ENCODE results near the gene STX8.
"Not testable (repeated sequence)": the region's sequence is repeated elsewhere in the genome, so short reads cannot be mapped to it uniquely, and the experiment has no call there.

The STX8 gene

DNA sequence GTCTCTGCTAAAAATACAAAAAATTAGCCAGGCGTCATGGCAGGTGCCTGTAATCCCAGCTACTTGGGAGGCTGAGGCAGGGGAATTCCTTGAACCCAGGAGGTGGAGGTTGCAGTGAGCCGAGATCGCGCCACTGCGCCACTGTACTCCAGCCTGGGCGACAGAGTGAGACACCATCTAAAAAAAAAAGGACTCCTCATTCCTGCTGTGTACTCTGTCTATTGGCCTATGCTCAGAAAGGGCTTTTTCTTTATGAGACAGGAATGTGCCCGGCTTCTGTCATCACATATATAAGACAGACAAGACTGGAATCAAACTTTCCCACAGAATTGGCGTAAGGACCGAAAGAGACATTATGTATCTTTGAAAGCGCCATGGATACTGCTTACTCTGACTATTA is 236.1 kb downstream of the STX8 start:
- not testable (repeated sequence) for DNase-seq (ENCODE audit: low read depth)

DNA sequence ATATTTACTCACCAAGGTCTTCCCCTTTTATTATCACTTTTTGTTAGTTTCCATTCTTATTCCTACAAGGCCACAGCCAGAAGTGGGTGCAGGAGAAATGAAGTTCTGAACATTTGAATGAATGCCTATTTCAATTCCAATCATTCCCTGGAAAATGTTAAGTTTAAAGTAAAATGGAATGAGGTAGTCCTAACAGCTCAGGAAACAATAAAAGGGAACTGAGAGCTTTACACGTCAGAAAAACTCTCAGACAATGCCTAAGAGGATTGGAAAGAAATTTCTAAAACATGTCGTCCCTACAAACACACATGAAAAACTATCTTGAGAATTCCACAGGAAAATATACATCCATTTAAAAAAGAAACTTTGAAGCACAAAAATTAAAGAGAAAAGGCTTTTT is 238.8 kb downstream of the STX8 start:
- no peak for DNase-seq (ENCODE audit: low read depth)

DNA sequence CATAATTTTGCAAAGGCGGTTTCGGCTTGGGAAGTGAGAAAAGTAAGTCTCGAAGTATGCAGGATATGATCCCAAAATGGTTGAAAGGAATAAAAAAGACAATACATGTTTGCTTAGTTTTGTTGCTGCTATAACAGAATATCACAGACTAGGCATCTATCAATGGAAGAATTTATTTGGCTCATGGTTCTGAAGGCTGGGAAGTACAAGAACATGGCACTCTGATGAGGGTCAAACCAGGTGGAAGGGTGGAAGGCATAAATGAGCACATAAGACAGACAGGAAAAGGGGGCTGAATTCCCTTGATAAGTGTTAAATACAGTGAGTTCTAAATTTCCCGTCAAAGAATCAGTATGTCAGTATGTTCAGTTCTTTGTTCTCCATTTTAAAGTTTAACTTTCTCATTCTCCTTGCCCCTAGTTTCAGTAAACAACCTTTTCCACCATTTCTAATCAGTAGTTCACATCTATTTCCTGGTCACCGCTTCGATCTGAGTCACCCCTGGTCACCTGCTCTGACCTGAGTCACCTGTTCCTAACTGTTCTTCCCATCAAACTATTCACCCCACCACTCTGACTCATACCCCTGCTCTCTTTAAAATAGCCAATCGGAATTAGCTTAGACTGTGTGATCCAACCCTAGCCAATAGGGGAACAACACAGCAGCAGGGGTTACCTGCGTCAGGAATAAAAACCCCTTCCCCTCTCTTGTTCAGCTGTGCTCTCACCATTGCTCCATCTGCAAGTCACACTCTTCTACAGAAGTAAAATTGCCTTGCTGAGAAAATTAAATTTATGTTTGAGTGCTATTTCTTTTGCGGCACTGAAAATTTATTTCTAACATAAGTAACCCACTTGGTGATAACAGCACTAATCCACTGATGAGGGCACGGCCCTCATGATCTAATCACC is 240.8 kb downstream of the STX8 start:
- DNase-seq (ENCODE audit: low read depth), result peak; percentile 29

DNA sequence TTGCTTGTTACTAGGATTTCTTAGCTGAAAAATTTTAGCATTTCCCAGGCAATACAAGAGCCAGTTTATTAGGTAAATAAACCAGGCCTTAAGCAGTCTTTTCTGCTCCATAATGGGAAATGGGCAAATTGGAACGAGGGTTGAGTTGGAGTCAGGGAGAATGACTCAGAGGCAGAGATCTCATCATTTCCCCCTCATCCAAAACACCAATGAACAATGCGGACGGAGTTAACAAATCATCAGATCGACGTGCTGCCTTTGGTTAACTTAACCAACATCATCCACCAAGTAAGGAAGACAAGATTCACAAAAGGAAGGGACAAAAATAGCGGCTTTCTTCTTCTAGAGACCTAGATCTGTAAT is 243.5 kb downstream of the STX8 start:
- DNase-seq (ENCODE audit: low read depth), result peak; percentile 3

DNA sequence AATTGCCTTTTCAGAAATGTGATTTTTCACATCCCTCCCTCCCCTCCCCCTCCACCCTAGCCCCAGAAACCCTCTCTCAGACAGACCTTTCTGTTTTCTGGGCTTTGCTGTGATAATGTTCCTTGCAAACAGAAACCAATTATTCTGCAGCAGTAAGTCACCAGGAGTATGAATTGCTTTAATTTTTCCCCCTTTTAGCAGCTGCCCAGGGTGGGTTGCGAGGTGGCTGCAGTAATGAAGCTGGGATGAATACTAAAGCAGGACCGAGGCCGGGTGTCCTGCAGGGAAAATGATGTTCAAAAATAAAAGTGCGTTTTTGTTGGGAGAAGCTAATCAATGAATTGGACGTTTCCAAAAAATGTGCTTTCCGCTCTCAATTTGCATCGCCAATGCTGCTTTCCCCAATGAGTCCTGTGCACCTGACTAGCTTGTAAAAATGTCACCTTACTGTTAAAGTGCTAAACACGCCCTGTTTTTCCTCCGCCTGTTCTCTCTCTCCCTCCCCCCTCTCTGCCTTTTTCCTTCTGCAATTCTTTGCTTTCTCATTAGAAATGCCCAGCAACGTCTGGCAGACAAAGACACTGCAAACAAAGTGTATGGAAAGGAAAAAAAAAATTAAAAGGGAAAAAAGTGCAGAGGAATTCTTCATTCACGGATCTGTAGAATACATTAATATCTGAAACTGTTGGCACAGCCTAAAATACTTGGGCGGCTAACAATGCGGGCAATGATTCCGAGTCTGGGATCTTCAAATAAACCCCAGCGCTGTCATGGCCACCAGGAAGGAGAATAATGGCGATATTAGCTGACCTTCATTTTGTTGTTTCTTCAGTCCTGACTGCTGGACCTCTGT is 244.1 kb downstream of the STX8 start:
- no peak for DNase-seq (ENCODE audit: low read depth)

DNA sequence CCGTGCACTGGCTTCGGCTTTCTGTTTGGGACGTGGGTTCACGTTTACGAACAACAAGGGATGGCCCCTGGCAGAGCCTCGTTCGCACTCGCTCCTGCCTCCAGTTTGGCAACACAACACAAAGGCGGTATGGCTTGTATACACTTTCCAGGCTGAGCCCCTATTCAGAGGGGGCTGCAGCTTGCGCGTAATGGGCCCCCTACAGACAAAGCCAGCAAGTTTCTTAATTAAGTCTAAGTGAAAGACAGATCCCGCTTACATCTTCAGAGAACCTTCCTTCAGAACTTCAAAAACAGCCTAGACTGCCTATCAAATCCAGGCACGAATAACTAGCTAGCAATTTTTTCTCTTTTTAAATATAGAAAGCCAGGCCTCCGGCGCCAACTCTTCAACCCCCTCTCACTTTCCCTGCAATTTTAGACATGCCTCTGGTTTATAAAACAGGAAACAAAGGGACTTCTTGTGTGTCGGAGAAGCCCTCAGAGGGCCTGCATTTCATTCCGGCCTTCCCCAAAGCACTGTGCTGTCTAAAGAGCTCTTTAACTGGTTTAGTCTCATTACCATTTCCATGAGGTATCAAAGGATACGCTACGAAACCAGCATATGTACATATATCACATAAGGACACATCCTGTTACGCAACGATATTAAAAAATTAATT is 244.9 kb downstream of the STX8 start:
- no peak for DNase-seq (ENCODE audit: low read depth)

DNA sequence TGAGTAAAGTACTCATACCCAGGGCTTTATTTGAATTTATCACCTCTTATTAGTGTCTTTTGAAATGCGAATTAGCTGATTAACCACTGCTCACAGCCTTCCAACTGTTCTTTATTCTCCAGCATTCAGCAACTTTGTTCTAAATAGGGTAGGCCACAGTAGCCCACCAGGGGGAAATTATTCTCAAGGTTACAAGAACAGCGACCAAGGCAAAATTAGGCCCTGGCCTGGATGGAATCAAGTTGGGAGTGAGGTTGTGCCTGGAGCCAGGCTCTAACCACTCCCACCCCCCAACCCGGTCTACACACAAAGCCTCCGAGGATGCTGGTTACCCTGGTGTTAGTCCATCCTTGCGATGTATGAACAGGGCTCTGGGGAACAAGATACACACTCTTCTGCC is 245.5 kb downstream of the STX8 start:
- no peak for DNase-seq (ENCODE audit: low read depth)

DNA sequence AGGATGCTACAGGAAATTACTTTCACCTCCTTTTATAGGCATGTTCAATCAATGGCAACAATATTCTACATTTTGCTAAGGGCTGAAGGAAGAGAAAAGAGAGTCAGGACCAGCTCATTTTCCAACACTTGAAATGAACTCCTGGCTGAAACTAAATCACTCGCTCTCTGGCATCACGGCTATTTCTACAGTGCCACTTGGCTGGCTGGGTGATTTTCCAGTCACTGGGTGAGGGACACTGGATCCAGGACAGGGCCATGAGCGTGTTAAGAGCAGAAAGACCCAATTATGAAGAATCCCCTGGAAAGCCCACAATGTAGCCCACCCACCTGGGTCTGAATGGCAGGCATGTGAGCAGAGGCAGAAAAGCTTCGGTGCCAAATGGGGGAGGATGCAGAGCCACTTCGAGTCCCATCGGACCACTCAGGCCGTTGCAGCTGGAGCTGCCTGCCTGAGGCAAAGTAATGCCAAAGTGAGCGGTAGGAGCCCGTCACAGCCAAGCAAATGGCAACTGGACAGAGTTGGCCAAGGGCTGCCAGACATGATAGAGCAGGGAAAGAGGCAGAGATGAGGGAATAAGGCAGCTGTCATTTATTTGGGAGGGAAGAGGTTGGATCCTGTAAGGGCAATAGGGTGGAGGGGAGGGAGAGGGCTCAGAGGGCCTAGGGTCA is 246.2 kb downstream of the STX8 start:
- no peak for DNase-seq (ENCODE audit: low read depth)

DNA sequence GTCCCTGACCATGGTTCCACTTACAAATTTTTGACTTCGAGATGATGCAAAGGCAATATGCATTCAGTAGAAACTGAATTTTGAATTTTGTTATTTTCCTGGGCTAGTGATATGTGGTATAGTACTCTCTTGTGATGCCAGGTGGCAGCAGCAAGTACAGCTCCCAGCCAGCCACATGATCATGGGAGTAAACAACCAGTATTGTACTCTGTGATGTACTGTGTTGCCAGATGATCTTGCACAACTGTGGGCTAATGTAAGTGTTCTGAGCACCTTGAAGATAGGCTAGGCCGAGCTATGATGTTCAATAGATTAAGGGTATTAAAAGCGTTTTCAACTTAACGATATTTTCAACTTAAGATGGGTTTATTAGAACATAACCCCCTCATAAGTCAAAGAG is 250.8 kb downstream of the STX8 start:
- no peak for DNase-seq (ENCODE audit: low read depth)

DNA sequence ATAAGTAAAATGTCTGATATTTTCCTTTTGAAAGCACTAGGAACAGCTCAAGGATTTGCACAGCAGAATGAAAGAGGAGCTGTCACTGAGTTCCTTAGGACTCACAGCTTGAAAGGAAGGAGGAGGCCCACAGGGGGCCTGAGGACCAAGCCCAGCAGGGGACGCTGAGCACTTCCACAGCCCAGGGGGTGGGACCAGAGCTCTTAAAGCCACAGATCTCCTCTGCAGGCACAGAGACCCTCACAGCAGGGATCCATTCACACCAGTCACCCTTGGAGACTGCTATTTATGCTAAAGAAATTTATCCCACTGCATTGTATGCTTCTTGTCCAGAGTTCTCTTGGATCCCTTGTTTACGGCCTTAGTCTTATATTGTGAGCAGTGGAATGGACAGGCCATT is 253.3 kb downstream of the STX8 start:
- no peak for DNase-seq (ENCODE audit: low read depth)

DNA sequence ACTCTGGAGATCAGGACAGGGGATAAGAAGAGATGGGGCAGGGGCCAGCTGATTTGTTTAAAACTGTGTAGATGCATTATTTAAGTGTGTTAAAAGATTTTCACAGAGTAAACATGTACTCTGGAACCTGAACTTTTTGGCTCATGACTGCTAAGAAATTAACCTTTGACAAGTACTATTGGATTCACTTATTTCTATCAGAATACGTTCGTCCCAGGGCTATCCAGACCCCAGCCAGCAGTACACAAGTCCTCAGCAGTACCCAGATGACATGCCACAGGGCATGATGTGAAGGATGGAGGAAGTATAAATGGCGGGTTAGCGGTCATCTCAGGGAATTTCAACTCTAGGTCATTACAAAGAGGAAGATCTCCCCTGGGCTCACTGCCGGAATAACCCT is 253.7 kb downstream of the STX8 start:
- DNase-seq (ENCODE audit: low read depth), result no peak

DNA sequence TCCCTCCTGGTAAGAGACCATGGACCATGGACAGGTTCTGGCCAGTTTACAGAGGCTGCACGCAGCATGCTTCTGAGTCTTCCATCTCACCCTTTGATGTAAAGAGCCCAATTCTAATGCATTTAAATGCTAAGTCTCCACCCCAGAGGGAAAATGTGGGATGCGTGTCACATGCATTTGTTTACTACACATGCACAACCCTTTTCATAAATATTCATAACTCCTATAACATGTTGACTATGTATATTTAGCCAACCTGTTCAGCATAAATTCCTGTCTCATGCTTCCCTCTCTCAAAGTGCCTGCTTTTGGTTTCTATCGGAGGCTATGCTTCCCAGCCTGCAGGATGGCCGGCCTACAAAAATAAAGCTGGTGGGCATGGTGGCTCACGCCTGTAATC is 260.3 kb downstream of the STX8 start:
- no peak for DNase-seq (ENCODE audit: low read depth)

DNA sequence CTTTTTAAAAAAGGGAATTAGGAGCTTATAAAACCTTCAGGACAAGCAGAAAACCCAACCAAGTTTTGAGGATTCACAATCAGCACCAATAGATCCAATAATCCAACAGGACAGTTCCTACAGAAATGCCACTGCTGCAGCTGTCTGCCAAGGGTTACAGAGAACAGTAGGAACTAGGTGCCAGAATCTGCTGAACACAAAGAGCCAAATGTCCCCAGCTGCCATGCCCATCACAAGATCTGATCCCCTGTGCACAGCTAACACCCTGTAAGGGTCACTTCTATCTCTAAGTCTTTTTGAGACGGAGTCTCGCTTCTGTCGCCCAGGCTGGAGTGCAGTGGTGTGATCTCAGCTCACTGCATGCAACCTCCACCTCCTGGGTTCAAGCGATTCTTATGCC is 262.3 kb downstream of the STX8 start:
- DNase-seq (ENCODE audit: low read depth), result no peak

DNA sequence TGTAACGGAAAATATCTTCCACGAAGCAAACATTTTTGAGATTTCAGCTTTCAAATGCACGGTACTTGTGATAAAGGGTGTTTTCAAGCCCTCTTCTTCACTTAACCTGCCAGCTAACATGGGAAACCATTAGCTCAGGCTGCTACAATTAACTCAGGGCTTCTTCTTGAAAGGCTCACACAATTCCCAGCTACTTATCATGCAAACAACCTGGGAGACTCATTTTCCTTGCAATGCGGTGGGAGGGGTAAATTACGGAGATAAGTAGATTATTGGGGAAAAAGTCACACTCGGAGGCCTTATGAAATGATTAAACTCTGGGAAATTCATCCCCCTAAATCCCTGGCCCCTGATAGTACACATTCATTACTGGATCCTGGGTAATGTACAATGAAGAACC is 266.4 kb downstream of the STX8 start:
- DNase-seq (ENCODE audit: low read depth), result no peak

DNA sequence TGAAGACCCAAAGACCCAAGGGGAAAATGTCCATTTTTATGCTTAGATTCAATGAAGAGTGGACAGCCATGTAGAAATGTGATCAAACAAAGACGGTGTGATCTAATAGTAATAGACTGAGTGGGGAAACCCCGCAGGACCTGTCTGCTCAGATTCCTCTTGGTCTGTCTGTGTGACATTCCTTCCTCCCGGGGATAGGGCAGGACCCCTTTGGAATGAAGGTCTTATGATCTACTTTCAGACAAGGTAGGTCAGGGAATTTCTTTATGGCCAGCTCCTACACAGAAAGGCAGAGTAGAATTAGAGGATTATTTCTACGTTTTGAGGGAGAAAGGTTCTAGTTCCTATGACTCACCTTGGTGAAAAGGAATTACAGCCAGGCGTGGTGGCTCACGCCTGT is 267.6 kb downstream of the STX8 start:
- no peak for DNase-seq (ENCODE audit: low read depth)

DNA sequence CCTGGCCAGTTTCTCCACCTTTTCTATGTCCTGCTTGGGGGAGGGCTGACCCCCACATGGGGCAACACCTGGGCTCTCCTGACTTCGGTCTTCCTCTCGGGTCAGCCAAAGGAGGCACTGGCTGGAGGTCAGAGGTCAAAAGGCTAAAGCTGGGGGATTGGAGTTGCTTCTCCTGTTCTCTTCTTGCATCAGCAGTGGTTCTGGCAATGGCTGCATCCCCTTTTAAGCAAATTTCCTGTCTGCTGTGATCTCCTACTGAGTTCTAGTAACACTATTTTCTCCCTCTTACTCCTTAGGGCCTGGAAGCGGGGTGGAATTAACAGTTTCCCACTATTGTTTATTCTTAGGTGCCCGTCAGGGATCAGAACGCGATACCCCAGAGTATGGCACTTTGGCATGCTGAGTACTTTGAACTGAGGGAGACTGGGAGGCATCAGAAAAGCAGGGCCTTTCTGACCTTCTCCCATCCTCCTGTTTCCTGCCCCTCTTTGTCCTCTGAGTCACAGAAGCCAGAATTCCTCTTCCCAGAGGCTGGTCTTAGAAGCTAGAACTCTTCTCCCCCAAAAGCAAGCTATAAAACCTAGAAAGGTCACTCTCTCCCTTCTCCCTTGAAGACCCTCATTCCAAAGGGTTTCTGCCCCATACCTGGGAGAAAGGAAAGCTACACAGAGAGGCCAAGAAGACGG is 268.2 kb downstream of the STX8 start:
- peak; percentile 22 for DNase-seq (ENCODE audit: low read depth)

DNA sequence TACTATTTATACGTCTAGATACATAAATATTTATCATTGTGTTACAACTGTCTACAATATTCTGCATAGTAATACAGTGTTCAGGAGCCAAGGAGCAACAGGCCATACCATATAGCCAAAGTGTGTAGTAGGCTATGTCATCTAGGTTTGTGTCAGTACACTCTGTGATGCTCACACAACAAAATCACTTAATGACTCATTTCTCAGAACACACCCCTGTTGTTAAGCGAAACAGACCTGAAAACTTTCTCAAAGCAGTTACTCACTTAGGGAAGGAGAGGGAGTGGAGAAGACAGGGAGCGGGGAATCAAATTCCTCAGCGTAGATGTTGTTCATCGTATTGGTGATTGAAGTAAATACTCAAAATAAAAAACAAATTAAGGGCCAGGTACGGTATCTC is 269.5 kb downstream of the STX8 start:
- DNase-seq (ENCODE audit: low read depth), result no peak

DNA sequence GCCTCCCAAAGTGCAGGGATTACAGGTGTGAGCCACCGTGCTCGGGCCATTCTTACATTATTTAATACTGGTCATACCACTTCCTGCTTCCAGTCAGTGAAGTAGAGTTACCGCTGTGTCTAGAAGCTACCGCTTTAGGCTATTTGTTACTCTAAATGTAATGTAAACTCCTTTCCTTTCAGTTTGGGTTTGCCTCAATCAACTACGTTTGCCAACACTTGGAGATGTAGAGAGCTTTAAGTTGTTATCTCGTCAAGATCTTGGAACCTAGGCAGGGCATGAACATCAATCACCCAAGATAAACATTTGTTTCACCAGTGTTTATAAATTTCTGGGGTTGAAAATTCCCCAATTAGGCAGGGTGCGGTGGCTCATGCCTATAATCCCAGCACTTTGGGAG is 275.9 kb downstream of the STX8 start:
- no peak for DNase-seq (ENCODE audit: low read depth)

DNA sequence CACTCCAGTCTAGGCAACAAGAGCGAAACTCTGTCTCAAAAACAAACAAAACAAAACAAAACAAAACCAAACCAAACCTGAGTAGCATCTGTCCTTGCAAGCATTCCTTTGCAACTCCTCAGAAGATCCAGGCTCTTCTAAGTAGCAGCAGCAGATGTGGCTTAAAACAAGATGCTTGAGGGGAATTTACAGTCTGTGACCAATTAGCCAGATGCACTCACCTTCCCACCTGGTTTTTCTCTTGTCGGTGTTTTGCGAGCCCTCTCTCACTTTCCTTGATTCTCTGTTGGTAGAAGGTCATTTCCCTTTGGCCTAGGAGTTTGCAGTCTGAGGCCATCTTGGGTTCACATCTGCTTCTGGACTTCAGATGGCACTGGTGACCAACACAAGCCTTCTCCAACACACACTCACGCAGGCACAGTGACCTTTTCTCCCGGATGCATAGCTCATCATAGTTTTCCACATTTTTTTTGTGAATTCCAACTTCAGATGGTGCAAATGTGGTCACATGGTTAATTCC is 276.8 kb downstream of the STX8 start:
- no peak for DNase-seq (ENCODE audit: low read depth)

DNA sequence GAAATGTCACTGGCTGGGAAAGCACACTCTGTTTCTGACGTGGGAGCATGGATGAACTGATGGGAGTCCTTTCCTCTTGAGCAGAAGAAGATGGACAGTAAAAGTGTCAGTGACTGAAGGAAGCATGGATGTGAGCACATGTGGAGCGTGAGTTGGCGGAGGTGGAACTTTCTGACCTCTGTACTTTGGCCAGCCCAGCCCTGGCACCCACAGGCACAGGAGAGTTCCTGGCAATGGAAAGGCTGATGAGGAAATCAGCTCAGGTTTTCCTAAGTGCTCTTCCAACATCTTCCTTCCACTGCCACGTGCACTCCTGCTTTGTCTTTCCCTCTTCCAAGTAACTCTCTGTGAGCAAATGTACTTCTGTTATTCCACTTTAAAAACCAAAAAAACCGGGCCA is 277.5 kb downstream of the STX8 start:
- DNase-seq (ENCODE audit: low read depth), result no peak

DNA sequence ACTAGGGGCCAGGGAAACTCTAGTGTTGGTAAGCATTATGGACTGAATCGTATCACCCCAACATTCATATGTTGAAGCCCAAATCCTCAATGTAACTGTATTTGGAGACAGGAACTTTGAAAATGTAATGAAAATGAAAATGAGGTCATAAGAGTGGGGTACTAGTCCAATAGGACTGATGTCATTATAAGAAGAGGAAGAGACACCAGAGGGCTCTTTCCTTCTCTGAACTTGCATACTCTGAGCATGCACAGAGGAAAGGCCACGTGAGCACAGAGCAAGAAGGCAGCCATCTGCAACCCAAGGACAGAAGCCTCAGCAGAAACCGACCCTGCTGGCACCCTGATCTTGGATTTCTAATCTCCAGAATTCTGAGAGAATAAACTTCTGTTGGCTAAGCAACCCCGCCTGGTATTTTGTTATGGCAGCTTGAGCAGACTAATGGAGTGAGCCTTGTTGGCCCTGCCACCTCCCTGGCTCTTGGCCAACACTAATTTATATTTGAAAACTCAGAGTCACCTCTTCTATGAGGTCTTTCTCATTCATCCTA is 280.9 kb downstream of the STX8 start:
- DNase-seq (ENCODE audit: low read depth), result no peak

Measured in ELR (cell line).